GM12878 (cell line): ENCODE measurements around the gene PERM1. TPM values are rescaled to one million over a fixed set of nuclear protein-coding genes. Genes with fewer than 3 reads are reported as not detected.

Experiments
- ATAC-seq: fragments of 200-7000 bp; cut with Tn5 transposase; 3 replicates; pipeline ENCODE4 v1.9.1; 2020; ENCODE audit warnings: mild to moderate bottlenecking, moderate library complexity
- Bru-seq: library from RNA; stranded (reverse); fragments of 400-500 nt; gene quantifications from one replicate; lab custom pipeline; 2021; lab: Mats Ljungman, UMichigan
- BruChase-seq, 2 experiments: library from RNA; stranded (reverse); fragments of 400-500 nt; gene quantifications; one replicate each; lab custom pipeline; 2021; lab: Mats Ljungman, UMichigan
- BruUV-seq: library from RNA; stranded (reverse); fragments of 400-500 nt; replicated peaks from 2 replicates; lab custom pipeline; 2021; lab: Mats Ljungman, UMichigan
- CTCF ChIA-PET: fragments of 300-600 bp; sonication (Branson Sonifier 250); formaldehyde crosslinking; extraction: SDS; loops from one replicate; lab custom pipeline; 2021; ENCODE audit warnings: inconsistent platforms; lab: Yijun Ruan, JAX
- POLR2A ChIA-PET: fragments of 350-600 bp; formaldehyde crosslinking; extraction: SDS; loops from one replicate; lab custom pipeline; 2021; ENCODE audit warnings: inconsistent platforms; lab: Charles Lee
- RAD21 ChIA-PET: fragments of 300-600 bp; sonication (Branson Sonifier 250); formaldehyde crosslinking; loops from one replicate; lab custom pipeline; 2023; ENCODE audit warnings: antibody characterized with exemption; ENCODE audit not compliant: unreplicated experiment; lab: Charles Lee
- SMC1A ChIA-PET: fragments of 300-600 bp; sonication (Branson Sonifier 250); formaldehyde crosslinking; loops from one replicate; lab custom pipeline; 2023; ENCODE audit not compliant: unreplicated experiment, uncharacterized antibody; lab: Charles Lee
- DNase-seq: peaks from one replicate; pipeline ENCODE4 v3.0.0-alpha.2; 2011; ENCODE audit warnings: low read depth, low spot score
- FAIRE-seq: peaks from 3 replicates; lab custom pipeline; 2011; peaks lifted over from hg19 to GRCh38; lab: Jason Lieb, UNC
- H2AFZ ChIP-seq: 2 replicates; pipeline ENCODE4 v1.6.0; 2011; ENCODE audit warnings: low read depth, low read length, control low read depth; ENCODE audit not compliant: control insufficient read depth
- H3K27ac ChIP-seq: 2 replicates; pipeline ENCODE4 v1.5.1; 2011; ENCODE audit warnings: control low read depth; ENCODE audit not compliant: control insufficient read depth, insufficient read depth
- H3K27me3 ChIP-seq, 2 experiments: replicated peaks in 1 of 2; 2 replicates each; pipeline versions ENCODE4 v1.6.0 to v1.6.1; 2011; ENCODE audit warnings: low read length in 1 of 2; ENCODE audit not compliant: control insufficient read depth in 2 of 2, insufficient read depth in 2 of 2
- H3K36me3 ChIP-seq, 2 experiments: 2 replicates each; pipeline ENCODE4 v1.5.1; 2011; ENCODE audit warnings: low read length in 1 of 2; ENCODE audit not compliant: control insufficient read depth in 2 of 2, insufficient read depth in 2 of 2
- H3K4me1 ChIP-seq: 2 replicates; pipeline ENCODE4 v1.6.1; 2011; ENCODE audit warnings: mild to moderate bottlenecking, low read length, moderate library complexity, mixed read lengths; ENCODE audit not compliant: control insufficient read depth, insufficient read depth
- H3K4me2 ChIP-seq: 2 replicates; pipeline ENCODE4 v1.6.0; 2011; ENCODE audit warnings: control low read depth; ENCODE audit not compliant: control insufficient read depth, insufficient read depth
- H3K4me3 ChIP-seq: fragments of 200-600 bp; sonication (generic); 2 replicates; pipeline ENCODE4 v1.5.1; 2016
- H3K79me2 ChIP-seq: 2 replicates; pipeline ENCODE4 v1.6.0; 2011; ENCODE audit warnings: low read length; ENCODE audit not compliant: control insufficient read depth, insufficient read depth
- H3K9ac ChIP-seq: 2 replicates; pipeline ENCODE4 v1.8.0; 2011; ENCODE audit warnings: low read length, control low read depth, mixed read lengths; ENCODE audit not compliant: control insufficient read depth, insufficient read depth
- H3K9me3 ChIP-seq: replicated peaks from 3 replicates; pipeline ENCODE4 v1.5.1; 2011; ENCODE audit warnings: mild to moderate bottlenecking, low read length; ENCODE audit not compliant: control insufficient read depth, insufficient read depth
- H4K20me1 ChIP-seq: 2 replicates; pipeline ENCODE4 v1.6.0; 2011; ENCODE audit not compliant: control insufficient read depth, insufficient read depth
- ATF2 ChIP-seq: IDR thresholded peaks from 2 replicates; pipeline ENCODE4 v1.6.1; 2012; ENCODE audit warnings: low read length, inconsistent platforms
- E2F8 ChIP-seq: fragments of 450-650 bp; IDR thresholded peaks from 2 replicates; pipeline ENCODE4 v1.6.1; 2018; ENCODE audit warnings: mild to moderate bottlenecking, low read depth, moderate library complexity; ENCODE audit not compliant: partially characterized antibody
- EED ChIP-seq: sonication (generic); IDR thresholded peaks from 2 replicates; pipeline ENCODE4 v1.6.1; 2016; ENCODE audit warnings: antibody characterized with exemption, low read depth
- FOXM1 ChIP-seq: IDR thresholded peaks from 2 replicates; pipeline ENCODE4 v1.6.1; 2012; ENCODE audit warnings: low read depth, mild to moderate bottlenecking, inconsistent platforms, low read length, moderate library complexity
- IKZF1 ChIP-seq: fragments of 450-650 bp; conservative IDR thresholded peaks from 2 replicates; pipeline ENCODE4 v1.6.1; 2017; ENCODE audit warnings: antibody characterized with exemption, mild to moderate bottlenecking
- MLLT1 ChIP-seq: fragments of 450-650 bp; IDR thresholded peaks from 2 replicates; pipeline ENCODE4 v1.6.1; 2016; ENCODE audit warnings: mild to moderate bottlenecking
- YBX1 ChIP-seq: fragments of 450-650 bp; IDR thresholded peaks from 2 replicates; pipeline ENCODE4 v1.6.1; 2016; ENCODE audit warnings: antibody characterized with exemption
- ZBTB4 ChIP-seq: fragments of 450-650 bp; formaldehyde crosslinking; IDR thresholded peaks from 2 replicates; pipeline ENCODE4 v1.4.0; 2022; ENCODE audit warnings: mild to moderate bottlenecking, moderate library complexity
- WGBS: methylation state at CpG from one replicate; pipeline ENCODE4 v1.1.6; 2016; ENCODE audit warnings: low lambda C conversion rate; ENCODE audit not compliant: insufficient replicate concordance, insufficient coverage; ENCODE audit errors: missing lambda C conversion rate; 5-methylcytosine and 5-hydroxymethylcytosine counted together
- in situ Hi-C: fragments of 300-500 bp; cut with MboI; formaldehyde crosslinking; loops from 9 replicates; pipeline ENCODE4 v1.14.3; 2018; ENCODE audit warnings: mixed read lengths
- intact Hi-C: fragments of 100-400 bp; cut with micrococcal nuclease; formaldehyde crosslinking; loops from one replicate; pipeline ENCODE4 v1.14.2; 2022; ENCODE audit not compliant: unreplicated experiment
- long read RNA-seq, 2 experiments: library from polyadenylated mRNA; unstranded; transcript quantifications; one replicate each; pipeline ENCODE4 v2.0.0, GENCODE V29; 2019 to 2020
- polyA minus RNA-seq, 3 experiments: library from RNA; depleted of rRNA, polyadenylated mRNA; stranded (reverse); fragments of >200 nt; gene quantifications; 2 replicates each; pipeline ENCODE4 v1.2.3, GENCODE V29; 2011
- polyA plus RNA-seq, 11 experiments: library from polyadenylated mRNA; depleted of rRNA in 4 of 11; unstranded in 6 of 11; stranded (reverse) in 5 of 11; fragments of >200 nt; fragmentation: Nextera tagmentation in 4 of 11; fragmentation: Illumina TruSeq in 1 of 11; extraction: Ambion mirVana in 4 of 11; extraction: Trizol in 1 of 11; gene quantifications; 1 replicate in 1 of 11; 2 replicates in 10 of 11; pipeline versions ENCODE4 v1.2.1 to v1.2.3, GENCODE V29; 2011 to 2016; ENCODE audit warnings: inconsistent platforms in 2 of 11, missing spikeins in 2 of 11, low read depth in 1 of 11
- total RNA-seq, 4 experiments: library from RNA; depleted of rRNA in 3 of 4; stranded (reverse); fragments of >200 nt in 3 of 4; fragmentation: Illumina TruSeq in 1 of 4; extraction: Trizol in 1 of 4; gene quantifications; 2 replicates each; pipeline versions ENCODE4 v1.2.1 to v1.2.3, GENCODE V29; 2013 to 2021

PERM1 gene
- total RNA-seq (2013; cell fraction: nucleolus; rRNA removed): not detected in 2 replicates
- not detected in 2 replicates for total RNA-seq (2014; rRNA removed)
- total RNA-seq (2014; rRNA removed; fragmentation: Illumina TruSeq; extraction: Trizol): not detected in 2 replicates
- not detected in 2 replicates for total RNA-seq (2021)
- not detected for polyA plus RNA-seq (2011; ENCODE audit: low read depth)
- not detected in 2 replicates for polyA plus RNA-seq (2011; rRNA removed)
- 0.02 TPM in 1 of 2 replicates, not detected in the other for polyA plus RNA-seq (2011; cell fraction: cytosol; rRNA removed)
- not detected in 2 replicates for polyA plus RNA-seq (2011; cell fraction: nucleus; rRNA removed)
- 0.30 and 0.38 TPM in 2 replicates for polyA plus RNA-seq (2012)
- polyA plus RNA-seq (2014; fragmentation: Illumina TruSeq; extraction: Trizol): not detected in 2 replicates
- not detected for polyA plus RNA-seq (2014; fragmentation: Nextera tagmentation; extraction: Ambion mirVana)
- polyA plus RNA-seq (2014; rRNA removed): not detected in 2 replicates
- not detected for polyA plus RNA-seq (2016; fragmentation: Nextera tagmentation; extraction: Ambion mirVana)
- not detected in 2 replicates for polyA minus RNA-seq (2011; rRNA and poly(A)+ RNA removed)
- polyA minus RNA-seq (2011; cell fraction: cytosol; rRNA and poly(A)+ RNA removed): not detected in 2 replicates
- polyA minus RNA-seq (2011; cell fraction: nucleus; rRNA and poly(A)+ RNA removed): not detected in 2 replicates
- Bru-seq, nascent RNA: percentile 30 among the genes with signal in this experiment
- percentile 25 among the genes with signal in this experiment for BruChase-seq, experiment 1, labeled RNA remaining after a 6-hour chase
- BruChase-seq, experiment 2, labeled RNA remaining after a 2-hour chase: percentile 26 among the genes with signal in this experiment
- long read RNA-seq, experiment 1: 0 reads
- long read RNA-seq, experiment 2: 0 reads

- no peaks in the 10 kb centered on the region for H3K4me1 ChIP-seq
- H3K9ac ChIP-seq: no peak within 1 kb of the TSS
- ChIA-PET RAD21 (interaction anchor here (1.0 to 2.2 kb wide), 6 partner anchors 8 to 309 kb away, joined by 3 to 16 read pairs (median 6); partner anchors contain the start of gene ISG15), CTCF (interaction anchor here (1.6 to 8.0 kb wide), 7 partner anchors 11 to 310 kb away, joined by 4 to 56 read pairs (median 12); no protein-coding TSS in a partner anchor), POLR2A (interaction anchor here (0.8 kb wide), 2 partner anchors 15 to 32 kb away, joined by 3 read pairs; partner anchors contain the start of genes ISG15 and PLEKHN1), SMC1A (interaction anchor here (0.7 to 2.2 kb wide), 4 partner anchors 15 to 228 kb away, joined by 3 to 5 read pairs (median 4); partner anchors contain the start of gene PLEKHN1)
- H3K9me3 ChIP-seq: no peaks in the 10 kb centered on the region; the same call in 2 of the 3 replicates
- H3K79me2 ChIP-seq: no peaks in the 10 kb centered on the region
- no TSS peak for BruUV-seq
- no peaks in the 10 kb centered on the region for H3K36me3 ChIP-seq
- no peak within 1 kb of the TSS for H2AFZ ChIP-seq
- intact Hi-C loops: no loop called here
- no peak within 1 kb of the TSS for H3K27ac ChIP-seq
- H3K4me2 ChIP-seq: no peak within 1 kb of the TSS
- ATAC-seq (no peak), DNase-seq (no peak), FAIRE-seq (no peak)
- H4K20me1 ChIP-seq: no peaks in the 10 kb centered on the region
- in situ Hi-C loops: loop anchor here (5.0 kb wide), 1 partner anchor 80 kb away; no protein-coding TSS in a partner anchor
- no peaks in the 10 kb centered on the region for H3K27me3 ChIP-seq
- no peak within 1 kb of the TSS for H3K4me3 ChIP-seq
- 38% methylated on average over 28 of the region's 28 CpGs for WGBS
- TF ChIP-seq FOXM1: no peak
- no peak for TF ChIP-seq ATF2
- TF ChIP-seq IKZF1: no peak
- TF ChIP-seq EED: no peak
- TF ChIP-seq E2F8: no peak
- TF ChIP-seq YBX1: no peak
- no peak for TF ChIP-seq ZBTB4 (CRISPR knock-in tag)
- TF ChIP-seq MLLT1: no peak
Observed at GRCh38 chr1:981955-982558, at the start of gene PERM1. Gene PERM1 (minus strand): TSS chr1:982093. CDS start chr1:981029, 1,064 bp downstream.
